Measurements from ENCODE around the gene STK11IP. TPM values are rescaled to one million over a fixed set of nuclear protein-coding genes. Genes with fewer than 3 reads are reported as not detected.

The STK11IP gene
- total and polyA plus RNA-seq, 2 of the 13 experiments (the other 11 are each of a cell fraction or from before 2014, with no cell fraction given) = 12.8 to 24.0 TPM

GRCh38 chr2:219571311-219572236 is 26.1 kb upstream of the STK11IP start, which contains the start of gene OBSL1 (continued):
- no peak for TF ChIP-seq BRCA1 (CRISPR knock-in tag; IDR thresholded peaks at IDR 0.05)
- no peak; the same call in 1 of the 2 replicates for TF ChIP-seq MYC (CRISPR knock-in tag; IDR thresholded peaks at IDR 0.05; ENCODE audit: borderline replicate concordance)
- TF ChIP-seq MAFK (conservative IDR thresholded peaks at IDR 0.05 in 1 of 2, IDR thresholded peaks at IDR 0.05 in 1 of 2; ENCODE audit: low read length in 2 of 2) = no peak
- TF ChIP-seq, protein P1, sequence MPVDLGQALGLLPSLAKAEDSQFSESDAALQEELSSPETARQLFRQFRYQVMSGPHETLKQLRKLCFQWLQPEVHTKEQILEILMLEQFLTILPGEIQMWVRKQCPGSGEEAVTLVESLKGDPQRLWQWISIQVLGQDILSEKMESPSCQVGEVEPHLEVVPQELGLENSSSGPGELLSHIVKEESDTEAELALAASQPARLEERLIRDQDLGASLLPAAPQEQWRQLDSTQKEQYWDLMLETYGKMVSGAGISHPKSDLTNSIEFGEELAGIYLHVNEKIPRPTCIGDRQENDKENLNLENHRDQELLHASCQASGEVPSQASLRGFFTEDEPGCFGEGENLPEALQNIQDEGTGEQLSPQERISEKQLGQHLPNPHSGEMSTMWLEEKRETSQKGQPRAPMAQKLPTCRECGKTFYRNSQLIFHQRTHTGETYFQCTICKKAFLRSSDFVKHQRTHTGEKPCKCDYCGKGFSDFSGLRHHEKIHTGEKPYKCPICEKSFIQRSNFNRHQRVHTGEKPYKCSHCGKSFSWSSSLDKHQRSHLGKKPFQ (CRISPR knock-in tag; IDR thresholded peaks at IDR 0.05; ENCODE audit: insufficient replicate concordance) = peak; percentile 79
- TF ChIP-seq JARID2 (CRISPR knock-in tag; IDR thresholded peaks at IDR 0.05; ENCODE audit: insufficient replicate concordance) = no peak
- TF ChIP-seq ZNF335 (CRISPR knock-in tag; IDR thresholded peaks at IDR 0.05) = no peak
- TF ChIP-seq ZHX2 (IDR thresholded peaks at IDR 0.05; ENCODE audit: low read depth) = peak; percentile 25; the same call in 1 of the 2 replicates
- TF ChIP-seq ZHX2 (CRISPR knock-in tag; IDR thresholded peaks at IDR 0.05; ENCODE audit: borderline replicate concordance) = no peak
- peak; percentile 4; the same call in 1 of the 2 replicates for TF ChIP-seq REL (CRISPR knock-in tag; conservative IDR thresholded peaks at IDR 0.05)
- TF ChIP-seq HCFC1 (IDR thresholded peaks at IDR 0.05; ENCODE audit: low read depth, low read length) = no peak; the same call in 1 of the 2 replicates
- TF ChIP-seq ZNF878 (CRISPR knock-in tag; IDR thresholded peaks at IDR 0.05) = no peak
- peak; percentile 58; the same call in 1 of the 2 replicates for TF ChIP-seq PRMT3 (CRISPR knock-in tag; IDR thresholded peaks at IDR 0.05; ENCODE audit: borderline replicate concordance, low read depth)
- peak; percentile 69 for TF ChIP-seq ZNF609 (CRISPR knock-in tag; IDR thresholded peaks at IDR 0.05; ENCODE audit: borderline replicate concordance)
- peak; percentile 72 for TF ChIP-seq ZNF547 (CRISPR knock-in tag; IDR thresholded peaks at IDR 0.05)
- peak; percentile 76; the same call in 1 of the 2 replicates for TF ChIP-seq ZC3H13 (CRISPR knock-in tag; IDR thresholded peaks at IDR 0.05)
- no peak for TF ChIP-seq ZNF549 (CRISPR knock-in tag; IDR thresholded peaks at IDR 0.05)

Data from HepG2 (cell line).